GM18502 (cell line): ENCODE results near the gene ZSWIM4.

ENCODE experiments used
- ATAC-seq: cut with Tn5 transposase; IDR thresholded peaks from one replicate; pipeline ENCODE4 v1.9.1; 2021; ENCODE audit warnings: mild to moderate bottlenecking; ENCODE audit not compliant: unreplicated experiment, poor library complexity

ZSWIM4 gene

GRCh38 chr19:13804830-13805683 is 9.8 kb downstream of the ZSWIM4 start:
- no peak for ATAC-seq

GRCh38 chr19:13806728-13807127 is 11.5 kb downstream of the ZSWIM4 start:
- no peak for ATAC-seq

- no peak for ATAC-seq
Measured at GRCh38 chr19:13807421-13808021, 12.3 kb downstream of the ZSWIM4 start.

GRCh38 chr19:13808856-13809255 is 13.6 kb downstream of the ZSWIM4 start:
- no peak for ATAC-seq

GRCh38 chr19:13812544-13812943 is 17.3 kb downstream of the ZSWIM4 start:
- no peak for ATAC-seq

GRCh38 chr19:13813147-13813546 is 17.9 kb downstream of the ZSWIM4 start:
- no peak for ATAC-seq

GRCh38 chr19:13814550-13814949 is 19.3 kb downstream of the ZSWIM4 start:
- ATAC-seq: no peak

- ATAC-seq: no peak
Measured at GRCh38 chr19:13817018-13817614, 21.9 kb downstream of the ZSWIM4 start.

- no peak for ATAC-seq
Measured at GRCh38 chr19:13817615-13818371, 22.6 kb downstream of the ZSWIM4 start.

- ATAC-seq: no peak
Measured at GRCh38 chr19:13819238-13819637, 24.0 kb downstream of the ZSWIM4 start.

GRCh38 chr19:13821292-13821691 is 26.0 kb downstream of the ZSWIM4 start:
- ATAC-seq: no peak

- ATAC-seq: no peak
Measured at GRCh38 chr19:13823256-13823655, 28.0 kb downstream of the ZSWIM4 start.

GRCh38 chr19:13823901-13824300 is 28.7 kb downstream of the ZSWIM4 start:
- ATAC-seq: no peak

GRCh38 chr19:13824703-13825102 is 29.5 kb downstream of the ZSWIM4 start:
- ATAC-seq: no peak

- ATAC-seq: no peak
Measured at GRCh38 chr19:13825489-13826441, 30.5 kb downstream of the ZSWIM4 start.

GRCh38 chr19:13826652-13827235 is 31.5 kb downstream of the ZSWIM4 start:
- ATAC-seq: no peak

GRCh38 chr19:13827656-13828055 is 32.4 kb downstream of the ZSWIM4 start:
- ATAC-seq: no peak

- no peak for ATAC-seq
Measured at GRCh38 chr19:13830114-13830740, 35.0 kb downstream of the ZSWIM4 start.
